Panc1 (cell line): ENCODE data around the gene ZER1. TPM values are rescaled to one million over a fixed set of nuclear protein-coding genes. Genes with fewer than 3 reads are reported as not detected.

ENCODE experiments used
- ATAC-seq: fragments of 200-7000 bp; cut with Tn5 transposase; 2 replicates; pipeline ENCODE4 v1.9.1; 2020; ENCODE audit warnings: mild to moderate bottlenecking, moderate library complexity
- BruUV-seq: library from RNA; stranded (reverse); fragments of 400-500 nt; replicated peaks from 2 replicates; lab custom pipeline; 2021; lab: Mats Ljungman, UMichigan
- CTCF ChIA-PET: fragments of 300-600 bp; sonication (Branson Sonifier 250); formaldehyde crosslinking; loops from one replicate; lab custom pipeline; 2022; ENCODE audit warnings: antibody characterized with exemption; lab: Charles Lee
- POLR2A ChIA-PET: fragments of 300-600 bp; sonication (Branson Sonifier 250); formaldehyde crosslinking; loops from one replicate; lab custom pipeline; 2022; ENCODE audit warnings: antibody characterized with exemption; lab: Charles Lee
- DNase-seq: peaks from one replicate; pipeline ENCODE4 v3.0.0-alpha.2; 2010; ENCODE audit warnings: low read depth, low spot score
- H3K27ac ChIP-seq: 2 replicates; pipeline ENCODE4 v1.5.1; 2011; ENCODE audit warnings: mild to moderate bottlenecking, low read length, inconsistent platforms
- H3K27me3 ChIP-seq: fragments of 200-500 bp; sonication (Bioruptor generic); 2 replicates; pipeline ENCODE4 v1.6.0; 2014; ENCODE audit warnings: low read length, inconsistent platforms; ENCODE audit not compliant: control insufficient read depth, insufficient read depth
- H3K36me3 ChIP-seq: fragments of 200-500 bp; sonication (Bioruptor generic); 2 replicates; pipeline ENCODE4 v1.5.1; 2014; ENCODE audit warnings: inconsistent platforms, mild to moderate bottlenecking, low read length, moderate library complexity; ENCODE audit not compliant: control insufficient read depth, insufficient read depth
- H3K4me1 ChIP-seq: 2 replicates; pipeline ENCODE4 v1.5.1; 2011; ENCODE audit warnings: inconsistent platforms, mild to moderate bottlenecking, low read length, moderate library complexity; ENCODE audit not compliant: control insufficient read depth, insufficient read depth
- H3K4me3 ChIP-seq, 2 experiments: 2 replicates each; pipeline ENCODE4 v1.5.1; 2011 to 2012; ENCODE audit warnings: low read depth in 2 of 2, low read length in 2 of 2, mild to moderate bottlenecking in 2 of 2, inconsistent platforms in 1 of 2, moderate library complexity in 1 of 2
- H3K9me3 ChIP-seq: fragments of 200-500 bp; sonication (Bioruptor generic); 2 replicates; pipeline ENCODE4 v1.5.1; 2014; ENCODE audit warnings: low read depth, mild to moderate bottlenecking, inconsistent platforms, low read length, moderate library complexity; ENCODE audit not compliant: control insufficient read depth, insufficient read depth
- POLR2AphosphoS5 ChIP-seq: IDR thresholded peaks from 2 replicates; pipeline ENCODE4 v1.6.1; 2012; ENCODE audit warnings: mild to moderate bottlenecking, low read depth, low read length, moderate library complexity
- REST ChIP-seq, 2 experiments: IDR thresholded peaks; 2 replicates each; pipeline ENCODE4 v1.6.1; 2011 to 2012; ENCODE audit warnings: low read depth in 2 of 2, control low read depth in 1 of 2, low read length in 1 of 2, mild to moderate bottlenecking in 1 of 2, moderate library complexity in 1 of 2; ENCODE audit not compliant: insufficient read depth in 1 of 2
- SIN3A ChIP-seq: IDR thresholded peaks from 2 replicates; pipeline ENCODE4 v1.6.1; 2012; ENCODE audit warnings: low read depth, mild to moderate bottlenecking, low read length, moderate library complexity, borderline replicate concordance; ENCODE audit not compliant: insufficient read depth
- TCF7L2 ChIP-seq: IDR thresholded peaks from 2 replicates; pipeline ENCODE4 v1.6.1; 2011; ENCODE audit warnings: mild to moderate bottlenecking, low read depth, low read length, inconsistent platforms
- in situ Hi-C: cut with HindIII; loops from 2 replicates; pipeline ENCODE4 v1.10.0; 2016; ENCODE audit warnings: low sequenced_read_pairs, low pct_unique_long_range_greater_than_20kb
- intact Hi-C: fragments of 100-400 bp; cut with micrococcal nuclease; formaldehyde crosslinking; loops from one replicate; pipeline ENCODE4 v1.10.0; 2022; ENCODE audit not compliant: unreplicated experiment
- total RNA-seq: library from RNA; stranded (reverse); gene quantifications from one replicate; pipeline ENCODE4 v1.2.1, GENCODE V29; 2021; ENCODE audit not compliant: unreplicated experiment
- TF ChIP-seq, protein P1 (sequence below): fragments of 450-650 bp; IDR thresholded peaks from 2 replicates; pipeline ENCODE4 v1.5.1; 2017; ENCODE audit warnings: mild to moderate bottlenecking

Gene ZER1
- total RNA-seq, 1 experiment from 2014 or later = 16.2 TPM

- no peaks in the 10 kb centered on the region; the same call in 1 of the 2 replicates for H3K36me3 ChIP-seq
- in situ Hi-C loops (no loop called here), intact Hi-C loops (no loop called here)
- no peaks in the 10 kb centered on the region for H3K4me1 ChIP-seq
- no peaks in the 10 kb centered on the region for H3K9me3 ChIP-seq
- ChIA-PET CTCF (no interaction called here), POLR2A (no interaction called here)
- no TSS peak for BruUV-seq
- TF ChIP-seq, protein P1, sequence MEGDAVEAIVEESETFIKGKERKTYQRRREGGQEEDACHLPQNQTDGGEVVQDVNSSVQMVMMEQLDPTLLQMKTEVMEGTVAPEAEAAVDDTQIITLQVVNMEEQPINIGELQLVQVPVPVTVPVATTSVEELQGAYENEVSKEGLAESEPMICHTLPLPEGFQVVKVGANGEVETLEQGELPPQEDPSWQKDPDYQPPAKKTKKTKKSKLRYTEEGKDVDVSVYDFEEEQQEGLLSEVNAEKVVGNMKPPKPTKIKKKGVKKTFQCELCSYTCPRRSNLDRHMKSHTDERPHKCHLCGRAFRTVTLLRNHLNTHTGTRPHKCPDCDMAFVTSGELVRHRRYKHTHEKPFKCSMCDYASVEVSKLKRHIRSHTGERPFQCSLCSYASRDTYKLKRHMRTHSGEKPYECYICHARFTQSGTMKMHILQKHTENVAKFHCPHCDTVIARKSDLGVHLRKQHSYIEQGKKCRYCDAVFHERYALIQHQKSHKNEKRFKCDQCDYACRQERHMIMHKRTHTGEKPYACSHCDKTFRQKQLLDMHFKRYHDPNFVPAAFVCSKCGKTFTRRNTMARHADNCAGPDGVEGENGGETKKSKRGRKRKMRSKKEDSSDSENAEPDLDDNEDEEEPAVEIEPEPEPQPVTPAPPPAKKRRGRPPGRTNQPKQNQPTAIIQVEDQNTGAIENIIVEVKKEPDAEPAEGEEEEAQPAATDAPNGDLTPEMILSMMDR = no peak
- no peak for TF ChIP-seq TCF7L2
- TF ChIP-seq SIN3A = no peak
- TF ChIP-seq POLR2AphosphoS5 = no peak
- TF ChIP-seq REST (IDR thresholded peaks at IDR 0.05; ENCODE audit: insufficient read depth in 1 of 2, low read depth in 2 of 2, low read length in 1 of 2) = no peak
- ATAC-seq = no peak
- no peaks in the 10 kb centered on the region for H3K27me3 ChIP-seq
- DNase-seq = no peak
- no peak overlapping the region for H3K4me3 ChIP-seq
- no peak overlapping the region for H3K27ac ChIP-seq
These were observed 57.7 kb downstream of the ZER1 start for GRCh38 chr9:128713941-128714573.

- H3K27me3 ChIP-seq = no peaks in the 10 kb centered on the region
- no peak overlapping the region for H3K27ac ChIP-seq
- POLR2A ChIA-PET = no interaction called here
- no peak for TF ChIP-seq SIN3A
- no peak for TF ChIP-seq TCF7L2
- TF ChIP-seq REST (IDR thresholded peaks at IDR 0.05; ENCODE audit: insufficient read depth in 1 of 2, low read depth in 2 of 2, low read length in 1 of 2) = no peak
- no peak for TF ChIP-seq POLR2AphosphoS5
- TF ChIP-seq, protein P1 = no peak
- DNase-seq = no peak
- H3K4me3 ChIP-seq = no peak overlapping the region
- no peaks in the 10 kb centered on the region for H3K9me3 ChIP-seq
- in situ Hi-C loops = no loop called here
- no TSS peak for BruUV-seq
- no peaks in the 10 kb centered on the region; the same call in 1 of the 2 replicates for H3K36me3 ChIP-seq
- no peak for ATAC-seq
- H3K4me1 ChIP-seq = no peaks in the 10 kb centered on the region
- CTCF ChIA-PET = no interaction called here
- intact Hi-C loops = no loop called here
These were observed 58.3 kb downstream of the ZER1 start for GRCh38 chr9:128713411-128713780.
